Natural killer cell treated with Interleukin-12 subunit alpha and Interleukin-12 subunit beta and Interleukin-15 and Interleukin-18, amount 100 ng/mL, for 72 hours (primary cell): Measurements from ENCODE around the gene NBR1. TPM values are rescaled to one million over a fixed set of nuclear protein-coding genes. Genes with fewer than 3 reads are reported as not detected.
"Not testable (repeated sequence)": the region's sequence is repeated elsewhere in the genome, so short reads cannot be mapped to it uniquely, and the experiment has no call there.

Source experiments
- ATAC-seq, 2 donors: fragments of 150-1000 bp; cut with Tn5 transposase in 1 of 2; sonication (Bioruptor Pico), chemical (Tn5 transposase) in 1 of 2; 2 replicates each; pipeline ENCODE4 v1.10.0; 2021
- DNase-seq: peaks from one replicate; pipeline ENCODE4 v3.0.0; 2022; ENCODE audit warnings: low spot score
- H3K27ac Mint-ChIP-seq, 2 donors: 1 replicate in 1 of 2; 2 replicates in 1 of 2; pipeline ENCODE4 v1.8.0; 2022; ENCODE audit warnings: mixed read lengths in 2 of 2, mild to moderate bottlenecking in 1 of 2, moderate library complexity in 1 of 2
- H3K27me3 Mint-ChIP-seq, 2 donors: 1 replicate in 1 of 2; 2 replicates in 1 of 2; pipeline ENCODE4 v1.8.0; 2022; ENCODE audit warnings: mixed read lengths in 2 of 2
- H3K36me3 Mint-ChIP-seq: one replicate; pipeline ENCODE4 v1.8.0; 2022; ENCODE audit warnings: mixed read lengths
- H3K4me1 Mint-ChIP-seq, 2 donors: 1 replicate in 1 of 2; 2 replicates in 1 of 2; pipeline ENCODE4 v1.8.0; 2022; ENCODE audit warnings: low read depth in 2 of 2, mixed read lengths in 2 of 2, mild to moderate bottlenecking in 1 of 2
- H3K4me3 Mint-ChIP-seq: one replicate; pipeline ENCODE4 v1.8.0; 2022; ENCODE audit warnings: mixed read lengths
- H3K9me3 Mint-ChIP-seq: 2 replicates; pipeline ENCODE4 v1.8.0; 2022; ENCODE audit warnings: mixed read lengths
- total RNA-seq, 2 donors: library from RNA; stranded (reverse); gene quantifications; one replicate each; pipeline ENCODE4 v1.2.3, GENCODE V29; 2022

Gene NBR1
- total RNA-seq, 2 donors from 2014 or later = 33.1 to 58.3 TPM

- H3K36me3 Mint-ChIP-seq, H3K27me3 Mint-ChIP-seq, H3K9me3 Mint-ChIP-seq, H3K27ac Mint-ChIP-seq, ATAC-seq, H3K4me3 Mint-ChIP-seq, H3K4me1 Mint-ChIP-seq, DNase-seq: not testable (repeated sequence)
Observed at GRCh38 chr17:43138531-43138930, 32.5 kb upstream of the NBR1 start.

GRCh38 chr17:43140396-43141332, 30.4 kb upstream of the NBR1 start:
- Mint-ChIP-seq H3K9me3 (no peaks in the 10 kb centered on the region), H3K4me3 (no peak overlapping the region), H3K4me1 (peaks cover 4 to 10% of the 10 kb centered on the region in 2 donors), H3K27ac (no peak overlapping the region), H3K27me3 (no peaks in the 10 kb centered on the region), H3K36me3 (no peaks in the 10 kb centered on the region)
- ATAC-seq (no peak), DNase-seq (no peak)

DNA sequence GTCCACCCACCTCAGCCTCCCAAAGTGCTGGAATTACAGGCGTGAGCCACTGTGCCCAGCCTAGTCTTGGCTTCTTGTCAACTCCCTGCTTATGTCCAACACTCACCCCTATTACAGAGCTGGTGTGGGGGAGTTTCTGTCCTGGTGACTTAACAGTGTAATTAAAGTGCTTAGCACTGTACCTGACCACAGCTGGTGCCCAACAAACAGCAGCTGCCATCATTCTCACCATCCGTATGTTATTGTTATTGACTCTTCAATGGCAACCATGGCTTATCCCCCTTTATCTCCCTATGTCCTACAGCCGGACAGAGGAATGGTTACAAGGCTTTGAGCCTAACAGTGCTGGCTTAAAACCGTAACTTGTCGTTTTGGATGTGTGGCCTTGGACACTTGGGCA, 28.9 kb upstream of the NBR1 start:
- H3K4me1 Mint-ChIP-seq = peaks cover 0 to 2% of the 10 kb centered on the region in 2 donors
- no peak for DNase-seq
- no peak overlapping the region for H3K27ac Mint-ChIP-seq
- no peak for ATAC-seq
- H3K9me3 Mint-ChIP-seq = no peaks in the 10 kb centered on the region
- H3K4me3 Mint-ChIP-seq = no peak overlapping the region
- H3K27me3 Mint-ChIP-seq = no peaks in the 10 kb centered on the region
- H3K36me3 Mint-ChIP-seq = no peaks in the 10 kb centered on the region

DNA sequence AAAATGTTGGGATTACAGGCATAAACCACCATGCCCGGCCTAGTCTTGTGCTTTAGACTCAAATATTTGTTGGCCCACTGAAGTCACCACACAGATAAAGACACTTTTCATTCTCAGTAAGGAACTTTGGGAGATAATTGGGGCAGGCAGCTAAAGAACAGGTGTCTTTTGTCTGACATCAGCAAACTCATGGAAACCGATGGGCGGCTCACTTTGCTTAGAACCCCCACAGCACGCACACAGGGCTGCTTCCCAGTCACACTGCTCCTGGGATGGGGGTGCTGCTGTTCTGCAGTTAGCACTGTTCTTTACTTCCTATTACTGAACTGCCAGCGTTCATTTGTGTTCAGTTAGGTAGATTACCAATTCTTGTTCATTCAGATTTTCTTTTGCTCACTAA, 27.8 kb upstream of the NBR1 start:
- Mint-ChIP-seq H3K27ac (no peak overlapping the region), H3K27me3 (no peaks in the 10 kb centered on the region), H3K9me3 (no peaks in the 10 kb centered on the region), H3K4me3 (no peak overlapping the region), H3K36me3 (no peaks in the 10 kb centered on the region), H3K4me1 (peaks cover 0 to under 1% of the 10 kb centered on the region in 2 donors)
- DNase-seq (no peak), ATAC-seq (no peak)

DNA sequence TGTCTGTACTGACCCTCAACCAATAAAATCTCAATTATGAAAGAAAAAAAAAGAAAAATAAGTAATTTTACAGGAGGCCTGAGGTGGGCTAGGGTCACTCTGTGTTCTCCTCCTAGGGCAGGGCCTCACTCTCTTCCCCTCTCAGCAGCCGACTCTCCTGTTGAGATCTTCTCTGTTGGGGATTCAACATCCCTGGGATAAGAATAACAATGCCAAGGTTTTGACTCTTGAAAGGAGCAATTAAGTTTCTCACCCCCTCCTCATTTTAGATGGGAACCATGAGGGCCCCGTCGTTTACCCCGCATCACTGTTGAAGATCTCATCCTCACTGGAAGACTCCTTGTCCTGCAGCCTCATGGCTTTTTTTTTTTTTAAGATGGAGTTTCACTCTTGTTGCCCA, 24.4 kb upstream of the NBR1 start:
- DNase-seq (no peak), ATAC-seq (no peak)
- Mint-ChIP-seq H3K4me3 (no peak overlapping the region), H3K4me1 (no peaks in the 10 kb centered on the region), H3K9me3 (no peaks in the 10 kb centered on the region), H3K27me3 (no peaks in the 10 kb centered on the region), H3K36me3 (no peaks in the 10 kb centered on the region), H3K27ac (no peak overlapping the region)

DNA sequence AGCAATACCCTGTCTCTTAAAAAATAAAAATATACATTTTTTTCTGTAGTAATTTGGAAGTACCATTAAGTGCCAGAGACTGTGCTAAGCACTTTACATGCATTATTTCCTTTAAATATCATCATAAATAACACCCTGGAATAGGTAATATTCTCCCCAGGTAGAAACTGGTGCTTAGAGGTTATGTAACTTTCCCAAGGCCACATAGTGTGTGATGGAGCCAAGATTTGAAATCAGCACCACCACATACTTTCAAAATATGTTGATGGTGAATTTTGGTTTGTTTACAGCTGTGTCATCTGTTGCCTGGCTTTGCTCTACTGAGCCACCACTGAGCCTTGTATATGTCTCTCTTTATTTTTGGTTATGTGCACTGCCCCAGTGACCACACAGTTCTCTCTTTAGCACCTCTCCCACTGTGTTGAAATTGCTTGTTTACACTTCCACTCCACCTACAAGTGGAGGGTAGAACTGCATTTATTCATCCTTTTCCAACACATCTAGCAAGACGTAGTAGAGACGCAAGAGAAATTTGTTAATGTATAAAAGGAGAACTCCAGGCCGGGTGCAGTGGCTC, 19.0 kb upstream of the NBR1 start:
- Mint-ChIP-seq H3K4me3 (no peak overlapping the region), H3K27me3 (no peaks in the 10 kb centered on the region), H3K36me3 (peaks cover 7% of the 10 kb centered on the region), H3K9me3 (no peaks in the 10 kb centered on the region), H3K4me1 (peaks cover 0 to 4% of the 10 kb centered on the region in 2 donors), H3K27ac (peak overlapping the region in 1 of 2 donors; percentile 42)
- peak in 1 of 2 donors; percentile 36 for ATAC-seq
- DNase-seq = no peak

DNA sequence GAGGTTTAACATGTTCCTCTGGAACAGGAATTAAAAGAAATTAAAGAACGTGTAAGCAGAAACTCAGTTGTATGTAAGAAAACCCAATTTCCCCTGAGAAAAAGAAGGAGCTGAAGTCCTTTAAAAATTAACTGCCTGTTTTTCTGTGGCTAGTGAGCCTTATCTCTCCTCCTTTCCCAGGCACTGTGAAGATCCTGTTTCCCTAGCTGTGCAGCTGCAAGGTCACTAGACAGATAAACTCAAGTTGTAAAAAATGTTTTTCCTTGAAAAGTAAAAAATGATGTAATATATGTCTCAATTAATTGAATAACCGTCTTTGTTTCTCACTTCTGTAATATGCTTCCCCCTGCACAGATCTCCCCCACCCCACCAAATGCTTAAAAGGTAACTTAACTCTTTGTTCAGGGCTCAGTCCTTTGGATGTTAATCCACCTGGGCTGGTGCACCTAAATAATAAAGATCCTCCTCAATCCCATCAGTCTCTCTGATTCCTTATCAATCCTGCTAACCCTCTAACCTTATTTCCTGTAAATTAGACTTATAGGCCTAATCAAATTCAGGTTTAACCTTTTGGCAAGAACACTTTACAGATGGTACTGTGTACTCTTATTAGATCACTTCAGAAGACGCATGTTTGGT, 17.7 kb upstream of the NBR1 start:
- H3K9me3 Mint-ChIP-seq, H3K4me1 Mint-ChIP-seq, DNase-seq, H3K27me3 Mint-ChIP-seq, H3K4me3 Mint-ChIP-seq, ATAC-seq, H3K27ac Mint-ChIP-seq, H3K36me3 Mint-ChIP-seq: not testable (repeated sequence)

DNA sequence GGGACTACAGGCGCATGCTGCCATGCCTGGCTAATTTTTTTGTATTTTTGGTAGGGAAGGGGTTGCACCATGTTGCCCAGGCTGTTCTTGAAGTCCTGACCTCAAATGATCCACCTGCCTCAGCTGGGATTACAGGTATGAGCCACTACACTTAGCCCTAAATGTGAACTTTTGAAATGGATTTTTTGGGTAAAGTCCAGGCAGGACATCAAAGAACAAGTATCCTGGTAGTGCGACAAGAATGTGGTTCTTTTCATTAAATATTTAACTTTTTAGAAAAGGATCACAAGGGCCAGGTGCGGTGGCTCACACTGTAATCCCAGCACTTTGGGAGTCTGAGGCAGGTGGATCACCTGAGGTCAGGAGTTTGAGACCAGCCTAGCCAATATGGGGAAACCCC, 15.3 kb upstream of the NBR1 start:
- peaks cover 7% of the 10 kb centered on the region for H3K36me3 Mint-ChIP-seq
- H3K9me3 Mint-ChIP-seq = no peaks in the 10 kb centered on the region
- no peak for DNase-seq
- no peaks in the 10 kb centered on the region for H3K27me3 Mint-ChIP-seq
- no peak for ATAC-seq
- no peak overlapping the region for H3K27ac Mint-ChIP-seq
- H3K4me3 Mint-ChIP-seq = no peak overlapping the region
- H3K4me1 Mint-ChIP-seq = peaks cover 0 to 7% of the 10 kb centered on the region in 2 donors

DNA sequence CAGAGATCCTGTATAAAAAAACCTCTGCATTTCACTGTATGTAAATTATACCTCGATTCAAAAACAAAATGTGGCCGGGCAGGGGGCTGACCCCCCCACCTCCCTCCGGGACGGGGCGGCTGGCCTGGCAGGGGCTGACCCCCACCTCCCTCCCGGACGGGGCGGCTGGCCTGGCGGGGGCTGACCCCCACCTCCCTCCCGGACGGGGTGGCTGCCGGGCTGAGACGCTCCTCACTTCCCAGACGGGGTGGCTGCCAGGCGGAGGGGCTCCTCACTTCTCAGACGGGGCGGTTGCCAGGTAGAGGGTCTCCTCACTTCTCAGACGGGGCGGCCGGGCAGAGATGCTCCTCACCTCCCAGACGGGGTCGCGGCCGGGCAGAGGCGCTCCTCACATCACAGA, 11.8 kb upstream of the NBR1 start:
- not testable (repeated sequence) for H3K4me1 Mint-ChIP-seq, H3K27ac Mint-ChIP-seq, ATAC-seq

GRCh38 chr17:43159957-43160356, 11.1 kb upstream of the NBR1 start:
- not testable (repeated sequence) for ATAC-seq, H3K4me1 Mint-ChIP-seq, DNase-seq

More for the DNA sequence above, 11.8 kb upstream of the NBR1 start:
- not testable (repeated sequence) for H3K27me3 Mint-ChIP-seq, H3K36me3 Mint-ChIP-seq, H3K9me3 Mint-ChIP-seq, DNase-seq, H3K4me3 Mint-ChIP-seq

DNA sequence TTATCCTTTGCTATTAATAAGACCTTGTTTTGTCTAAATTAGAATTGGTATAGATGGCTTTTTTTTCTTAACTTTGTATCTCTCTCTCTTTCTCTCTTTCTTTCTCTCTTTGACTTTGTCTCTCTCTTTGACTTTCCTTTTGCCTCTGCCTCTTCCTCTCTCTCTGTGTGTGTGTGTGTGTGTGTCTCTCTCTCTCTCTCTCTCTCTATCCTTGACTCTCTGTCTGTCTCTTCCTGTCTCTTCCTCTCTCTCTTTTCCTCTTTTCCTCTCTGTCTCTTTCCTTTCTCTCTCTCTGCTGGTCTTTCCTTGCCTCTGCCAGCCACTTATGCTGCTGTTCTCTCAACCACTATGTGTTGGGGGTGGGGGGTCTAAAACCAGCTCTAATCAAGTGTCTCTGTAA, 5.0 kb upstream of the NBR1 start:
- not testable (repeated sequence) for H3K36me3 Mint-ChIP-seq, H3K9me3 Mint-ChIP-seq, ATAC-seq, H3K4me3 Mint-ChIP-seq, H3K27me3 Mint-ChIP-seq, DNase-seq
- H3K4me1 Mint-ChIP-seq = peaks cover 3 to 15% of the 10 kb centered on the region in 2 donors
- H3K27ac Mint-ChIP-seq = peak overlapping the region in 1 of 2 donors; percentile 17

More at GRCh38 chr17:43159957-43160356, 11.1 kb upstream of the NBR1 start:
- H3K27me3 Mint-ChIP-seq, H3K4me3 Mint-ChIP-seq, H3K27ac Mint-ChIP-seq, H3K9me3 Mint-ChIP-seq, H3K36me3 Mint-ChIP-seq: not testable (repeated sequence)

DNA sequence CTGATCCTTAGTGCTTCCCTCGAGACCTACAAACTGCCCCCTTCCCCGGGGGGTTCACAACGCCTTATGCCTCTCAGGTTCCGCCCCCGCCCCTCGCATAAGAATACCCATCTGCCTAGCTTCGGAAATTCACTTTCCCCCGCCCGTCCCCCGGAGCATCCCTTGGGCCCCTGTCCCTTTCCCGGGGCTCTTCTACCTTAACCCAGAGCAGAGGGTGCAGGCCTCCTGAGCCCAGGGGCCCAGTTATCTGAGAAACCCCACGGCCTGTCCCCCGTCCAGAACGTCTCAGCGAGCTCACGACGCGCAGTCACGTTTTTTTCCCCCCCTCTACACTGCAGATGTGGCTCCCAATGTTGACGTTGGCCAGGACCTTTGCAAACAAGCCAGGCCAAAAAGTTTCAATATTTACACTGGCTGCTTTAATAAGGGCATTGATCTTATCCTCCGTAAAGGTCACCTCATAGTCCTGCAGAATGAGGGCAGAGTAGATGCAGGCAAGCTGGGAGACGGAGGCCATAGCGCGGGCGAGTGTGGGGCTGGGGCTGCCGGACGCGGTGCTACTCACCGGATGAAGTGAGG, 1.4 kb upstream of the NBR1 start:
- DNase-seq = no peak
- no peaks in the 10 kb centered on the region for H3K27me3 Mint-ChIP-seq
- no peaks in the 10 kb centered on the region for H3K36me3 Mint-ChIP-seq
- peaks cover 15 to 17% of the 10 kb centered on the region in 2 donors for H3K4me1 Mint-ChIP-seq
- no peak overlapping the region for H3K4me3 Mint-ChIP-seq
- peak; percentile 32 to 40 for ATAC-seq
- H3K9me3 Mint-ChIP-seq = no peaks in the 10 kb centered on the region
- H3K27ac Mint-ChIP-seq = no peak overlapping the region

DNA sequence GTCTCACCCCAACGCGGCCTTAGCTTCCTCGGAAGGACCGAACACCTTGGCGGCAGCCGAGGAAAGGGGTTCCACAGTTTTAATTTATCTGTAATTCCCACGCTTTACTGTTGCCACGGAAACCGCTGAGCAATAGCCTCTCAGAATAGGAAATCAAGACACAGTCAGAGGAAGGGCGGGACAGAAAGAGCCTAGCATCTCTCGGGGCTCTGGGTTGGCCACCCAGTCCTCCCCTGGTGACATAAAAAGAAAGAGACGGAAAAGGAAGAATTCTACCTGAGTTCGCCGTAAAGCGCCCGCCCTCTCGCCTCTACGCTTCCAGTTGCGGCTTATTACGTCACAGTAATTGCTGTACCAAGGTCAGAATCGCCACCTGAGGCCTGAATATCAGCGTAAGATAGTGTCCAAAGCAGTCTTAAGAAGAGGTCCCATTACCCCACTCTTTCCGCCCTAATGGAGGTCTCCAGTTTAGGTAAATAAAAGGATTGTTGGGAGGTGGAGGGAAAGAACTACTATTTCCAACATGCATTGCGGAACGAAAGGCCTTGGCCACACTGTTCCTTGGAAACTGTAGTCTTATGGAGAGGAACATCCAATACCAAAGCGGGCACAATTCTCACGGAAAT, 761 bp upstream of the NBR1 start:
- Mint-ChIP-seq H3K4me3 (no peak overlapping the region), H3K27me3 (no peaks in the 10 kb centered on the region), H3K9me3 (no peaks in the 10 kb centered on the region), H3K27ac (no peak overlapping the region), H3K4me1 (peaks cover 15 to 19% of the 10 kb centered on the region in 2 donors), H3K36me3 (no peaks in the 10 kb centered on the region)
- ATAC-seq (peak; percentile 88 to 91), DNase-seq (peak; percentile 91)
